Right kidney (tissue), 1 donor: ENCODE data around the gene CSK.

Experiments used
- DNase-seq: peaks from one replicate; pipeline ENCODE4 v3.0.0-alpha.2; 2016

The CSK gene

GRCh38 chr15:74800559-74801094 is 18.7 kb downstream of the CSK start:
- no peak for DNase-seq

DNA sequence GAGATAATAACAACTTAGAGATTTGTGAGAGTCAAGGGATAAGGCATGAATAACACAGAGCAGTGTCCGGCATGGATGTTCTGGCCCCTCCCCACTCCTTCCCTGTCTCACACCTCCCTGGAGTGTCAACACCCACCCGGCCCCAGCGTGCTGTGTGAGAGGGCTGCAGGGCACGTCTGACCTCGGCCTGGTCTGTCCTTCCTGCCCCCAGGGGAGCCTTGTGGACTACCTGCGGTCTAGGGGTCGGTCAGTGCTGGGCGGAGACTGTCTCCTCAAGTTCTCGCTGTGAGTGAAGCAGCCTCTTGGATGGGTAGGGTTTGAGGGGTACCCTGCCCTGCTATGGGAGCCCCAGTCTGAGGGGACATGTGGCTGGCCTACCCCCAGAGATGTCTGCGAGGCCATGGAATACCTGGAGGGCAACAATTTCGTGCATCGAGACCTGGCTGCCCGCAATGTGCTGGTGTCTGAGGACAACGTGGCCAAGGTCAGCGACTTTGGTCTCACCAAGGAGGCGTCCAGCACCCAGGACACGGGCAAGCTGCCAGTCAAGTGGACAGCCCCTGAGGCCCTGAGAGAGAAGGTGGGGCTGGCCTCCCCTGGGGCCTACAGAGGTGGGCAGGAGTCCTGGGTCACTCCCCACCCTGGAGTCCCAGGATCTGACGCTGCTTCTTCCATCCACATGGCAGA is 19.6 kb downstream of the CSK start:
- DNase-seq, result no peak

DNA sequence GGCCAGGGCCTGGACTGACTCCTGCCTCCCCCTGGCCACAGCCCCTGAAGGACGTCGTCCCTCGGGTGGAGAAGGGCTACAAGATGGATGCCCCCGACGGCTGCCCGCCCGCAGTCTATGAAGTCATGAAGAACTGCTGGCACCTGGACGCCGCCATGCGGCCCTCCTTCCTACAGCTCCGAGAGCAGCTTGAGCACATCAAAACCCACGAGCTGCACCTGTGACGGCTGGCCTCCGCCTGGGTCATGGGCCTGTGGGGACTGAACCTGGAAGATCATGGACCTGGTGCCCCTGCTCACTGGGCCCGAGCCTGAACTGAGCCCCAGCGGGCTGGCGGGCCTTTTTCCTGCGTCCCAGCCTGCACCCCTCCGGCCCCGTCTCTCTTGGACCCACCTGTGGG is 20.4 kb downstream of the CSK start:
- DNase-seq, result no peak

DNA sequence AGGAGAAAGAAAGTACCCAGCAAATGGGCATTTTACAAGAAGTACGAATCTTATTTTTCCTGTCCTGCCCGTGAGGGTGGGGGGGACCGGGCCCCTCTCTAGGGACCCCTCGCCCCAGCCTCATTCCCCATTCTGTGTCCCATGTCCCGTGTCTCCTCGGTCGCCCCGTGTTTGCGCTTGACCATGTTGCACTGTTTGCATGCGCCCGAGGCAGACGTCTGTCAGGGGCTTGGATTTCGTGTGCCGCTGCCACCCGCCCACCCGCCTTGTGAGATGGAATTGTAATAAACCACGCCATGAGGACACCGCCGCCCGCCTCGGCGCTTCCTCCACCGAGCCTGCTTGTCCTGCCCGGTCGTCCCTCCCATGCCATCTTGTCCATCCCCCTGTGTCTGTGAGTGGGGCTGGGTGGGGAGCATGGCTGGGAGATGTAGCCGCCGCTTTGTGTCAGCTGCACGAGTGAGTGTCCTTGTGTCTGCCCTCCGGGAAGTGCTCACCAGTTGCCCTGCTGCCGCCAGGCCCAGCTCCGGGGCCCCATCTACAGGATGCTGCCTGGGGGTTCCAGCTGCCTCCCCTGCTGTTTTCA is 21.1 kb downstream of the CSK start:
- DNase-seq, result no peak

- no peak for DNase-seq
Observed at GRCh38 chr15:74804935-74805334, 23.1 kb downstream of the CSK start.

- no peak for DNase-seq
Observed at GRCh38 chr15:74807282-74807681, 25.4 kb downstream of the CSK start.

- no peak for DNase-seq
Observed at GRCh38 chr15:74808078-74808839, 26.4 kb downstream of the CSK start.

DNA sequence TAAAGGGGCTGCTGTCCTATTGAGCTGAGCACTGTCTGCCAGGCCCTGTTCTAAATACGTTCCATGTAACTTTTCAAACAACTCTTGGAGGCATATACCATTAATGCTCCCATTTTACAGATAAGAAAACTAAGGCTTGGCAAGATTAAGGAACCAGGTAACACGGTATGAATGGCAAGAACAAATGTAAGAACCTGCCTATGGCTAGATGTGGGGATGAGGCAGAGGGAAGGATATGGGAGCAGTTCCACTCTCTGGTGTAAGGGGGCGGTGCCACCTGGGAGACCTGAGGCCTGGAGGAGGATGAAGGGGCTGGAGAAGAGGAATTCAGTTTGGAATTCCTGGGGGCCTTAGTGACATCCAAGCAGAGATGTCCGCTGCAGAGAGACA is 27.0 kb downstream of the CSK start:
- no peak for DNase-seq

DNA sequence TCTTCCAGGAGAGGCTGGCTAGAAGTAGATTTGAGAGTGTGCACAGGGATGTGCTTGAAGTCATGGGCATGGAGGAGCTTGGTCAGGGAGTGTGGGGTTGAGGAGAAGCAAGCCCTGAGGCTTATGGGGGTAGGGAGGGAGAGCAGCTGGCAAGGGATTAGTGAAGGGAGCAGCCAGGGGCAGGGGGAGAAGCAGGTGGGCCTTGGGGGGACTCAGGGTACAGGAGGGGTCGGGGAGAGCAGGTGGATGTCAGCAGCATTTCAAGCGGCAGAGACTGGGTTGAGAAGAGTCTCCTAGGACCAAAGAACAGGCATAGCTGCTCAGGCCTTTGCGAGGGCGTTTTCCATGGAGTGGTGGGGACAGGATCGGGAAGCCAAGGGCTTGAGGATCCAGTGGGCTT is 27.4 kb downstream of the CSK start:
- no peak for DNase-seq

DNA sequence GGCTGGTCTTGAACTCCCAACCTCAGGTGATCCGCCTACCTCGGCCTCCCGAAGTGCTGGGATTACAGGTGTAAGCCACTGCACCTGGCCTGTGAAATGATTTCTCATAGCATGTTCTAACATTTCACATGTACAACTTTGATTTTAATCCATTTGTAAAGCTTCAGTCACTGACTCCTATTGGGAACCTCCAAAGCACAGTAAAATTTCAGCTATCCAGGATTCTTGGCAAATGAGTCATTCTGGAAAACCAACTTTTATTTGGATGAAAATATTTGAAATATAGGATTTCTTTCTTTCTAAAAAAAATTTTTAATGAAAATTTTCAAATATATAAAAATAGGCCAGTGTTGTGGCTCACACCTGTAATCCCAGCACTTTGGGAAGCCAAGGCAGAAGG is 28.1 kb downstream of the CSK start:
- DNase-seq, result no peak

GRCh38 chr15:74812533-74812932 is 30.7 kb downstream of the CSK start, which contains the start of gene LMAN1L:
Gene LMAN1L, plus strand, starts transcription at chr15:74812835. Its CDS starts 20 bp downstream, at chr15:74812855.
- no peak for DNase-seq

DNA sequence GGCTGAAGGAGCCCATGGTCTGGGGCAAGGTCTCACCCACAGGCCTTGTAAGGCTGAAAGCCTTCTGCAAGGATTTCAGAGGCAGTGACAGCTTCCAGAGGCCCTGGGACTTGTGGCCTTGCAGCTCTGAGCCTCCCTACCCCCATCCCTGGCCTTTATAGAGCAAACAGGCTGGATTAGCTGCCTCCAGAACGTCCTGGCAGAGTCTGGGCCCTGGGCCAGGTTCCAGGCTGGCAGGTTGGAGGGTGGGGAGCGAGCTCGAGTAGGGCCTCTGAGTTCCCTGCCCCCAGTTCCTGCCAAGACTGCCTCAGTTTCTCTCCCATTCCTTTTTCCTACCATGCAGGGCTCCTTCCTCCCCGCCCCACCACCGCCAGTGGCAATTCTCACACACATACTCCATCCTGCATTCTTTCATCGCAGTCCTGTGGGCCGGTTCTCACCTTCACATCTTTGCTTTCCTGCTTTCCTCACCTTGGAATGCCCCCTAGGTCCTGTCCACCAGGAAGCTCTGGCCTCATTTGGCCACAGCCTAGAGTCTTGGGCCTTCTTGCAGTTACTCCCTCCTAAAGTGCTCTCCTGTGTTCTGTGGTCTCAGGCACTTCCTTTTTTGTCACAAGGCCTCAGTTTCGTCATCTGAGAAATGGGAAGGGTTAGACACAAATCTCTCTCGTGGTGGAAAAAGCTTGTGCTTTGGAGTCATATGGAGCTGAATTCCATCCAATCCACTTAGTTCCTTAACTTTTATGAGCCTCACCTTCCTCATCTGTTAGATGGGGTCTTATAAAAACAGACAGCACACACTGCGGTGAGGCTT is 33.4 kb downstream of the CSK start:
- no peak for DNase-seq

DNA sequence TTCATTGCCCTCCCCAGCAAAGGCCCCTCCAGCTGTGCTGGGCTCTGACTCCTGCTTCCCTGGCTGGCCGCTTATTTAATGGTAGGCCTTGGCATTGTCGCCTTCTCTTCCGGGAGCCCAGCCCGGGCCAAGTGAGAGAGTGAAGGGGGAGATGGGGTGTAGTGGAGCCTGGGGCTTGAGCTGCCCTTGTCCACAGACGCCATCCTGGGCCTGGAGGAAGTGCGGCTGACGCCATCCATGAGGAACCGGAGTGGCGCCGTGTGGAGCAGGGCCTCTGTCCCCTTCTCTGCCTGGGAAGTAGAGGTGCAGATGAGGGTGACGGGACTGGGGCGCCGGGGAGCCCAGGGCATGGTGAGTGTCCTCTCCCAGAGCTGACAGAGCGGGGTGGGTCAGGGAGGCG is 34.1 kb downstream of the CSK start:
- no peak for DNase-seq

GRCh38 chr15:74816624-74817369 is 34.9 kb downstream of the CSK start:
- DNase-seq, result no peak

DNA sequence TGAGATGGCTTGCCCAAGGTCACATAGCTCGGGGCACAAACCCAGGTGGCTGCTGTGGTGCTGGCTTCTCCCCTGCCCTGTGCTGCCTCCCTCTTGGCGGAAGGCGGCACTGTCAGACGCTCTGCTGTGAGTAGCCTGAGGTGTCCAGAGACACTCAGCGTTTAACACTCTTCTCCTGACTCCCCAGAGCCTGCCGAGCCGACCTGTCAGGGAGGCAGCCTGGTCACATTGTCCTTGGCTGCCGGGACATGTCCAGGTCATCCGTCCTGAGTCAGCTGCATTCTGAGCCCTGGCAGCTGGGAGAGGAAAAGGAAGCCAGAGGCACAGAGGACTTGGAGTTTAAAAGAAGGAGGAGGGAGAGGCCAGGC is 35.5 kb downstream of the CSK start:
- DNase-seq, result no peak

- no peak for DNase-seq
Observed at GRCh38 chr15:74820056-74820455, 38.2 kb downstream of the CSK start.

- no peak for DNase-seq
Observed at GRCh38 chr15:74821091-74821789, 39.4 kb downstream of the CSK start.

GRCh38 chr15:74821790-74822158 is 39.9 kb downstream of the CSK start:
- DNase-seq, result no peak

DNA sequence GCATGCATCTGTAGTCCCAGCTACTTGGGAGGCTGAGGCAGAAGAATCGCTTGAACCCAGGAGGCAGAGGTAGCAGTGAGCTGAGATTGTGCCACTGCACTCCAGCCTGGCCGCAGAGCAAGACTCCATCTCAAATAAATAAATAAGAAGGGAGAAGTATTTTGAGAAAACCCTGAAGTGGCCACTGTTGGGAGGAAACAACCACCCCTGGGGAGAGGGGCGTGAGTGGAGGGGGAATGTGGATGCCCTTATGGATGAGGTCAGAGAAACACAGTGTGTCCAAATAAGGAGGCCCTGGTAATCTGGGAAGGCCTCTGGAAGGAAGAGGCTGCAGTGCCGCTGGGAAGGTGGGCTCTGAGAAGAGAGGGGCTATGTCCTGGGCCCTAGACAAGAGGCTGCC is 40.4 kb downstream of the CSK start:
- DNase-seq, result no peak

GRCh38 chr15:74823324-74823723 is 41.4 kb downstream of the CSK start:
- no peak for DNase-seq

GRCh38 chr15:74824976-74825375 is 43.1 kb downstream of the CSK start:
- no peak for DNase-seq
